H1 (cell line): Measurements from ENCODE around the gene DAPK1.

ENCODE experiments used
- NRF1 ChIP-seq: IDR thresholded peaks from 2 replicates; pipeline ENCODE4 v1.6.1; 2011; ENCODE audit warnings: mild to moderate bottlenecking, low read depth, low read length, improper control_type of control experiment
- POLR2A ChIP-seq, 2 experiments: IDR thresholded peaks; 1 replicate in 1 of 2; 2 replicates in 1 of 2; pipeline ENCODE4 v1.6.1; 2011; ENCODE audit warnings: low read depth in 2 of 2, low read length in 2 of 2, mild to moderate bottlenecking in 2 of 2; ENCODE audit errors: control extremely low read depth in 1 of 2
- POLR2AphosphoS5 ChIP-seq: IDR thresholded peaks from 2 replicates; pipeline ENCODE4 v1.6.1; 2011; ENCODE audit warnings: low read depth, low read length
- SIRT6 ChIP-seq: IDR thresholded peaks from one replicate; pipeline ENCODE4 v1.7.1; 2012; ENCODE audit warnings: low read length, inconsistent platforms
- TBP ChIP-seq: IDR thresholded peaks from 2 replicates; pipeline ENCODE4 v1.6.1; 2011; ENCODE audit warnings: low read depth, low read length, improper control_type of control experiment
- TEAD4 ChIP-seq: IDR thresholded peaks from 2 replicates; pipeline ENCODE4 v1.6.1; 2012; ENCODE audit warnings: low read depth, low read length, inconsistent platforms, mixed read lengths
- TF ChIP-seq, protein P1 (sequence below), 3 experiments: IDR thresholded peaks; 1 replicate in 2 of 3; 2 replicates in 1 of 3; pipeline versions ENCODE4 v1.5.1 to v1.6.1; 2011; ENCODE audit warnings: low read length in 3 of 3, mild to moderate bottlenecking in 3 of 3, inconsistent platforms in 2 of 3, low read depth in 1 of 3, moderate library complexity in 1 of 3; ENCODE audit not compliant: insufficient read depth in 1 of 3; ENCODE audit errors: control extremely low read depth in 1 of 3

DNA sequence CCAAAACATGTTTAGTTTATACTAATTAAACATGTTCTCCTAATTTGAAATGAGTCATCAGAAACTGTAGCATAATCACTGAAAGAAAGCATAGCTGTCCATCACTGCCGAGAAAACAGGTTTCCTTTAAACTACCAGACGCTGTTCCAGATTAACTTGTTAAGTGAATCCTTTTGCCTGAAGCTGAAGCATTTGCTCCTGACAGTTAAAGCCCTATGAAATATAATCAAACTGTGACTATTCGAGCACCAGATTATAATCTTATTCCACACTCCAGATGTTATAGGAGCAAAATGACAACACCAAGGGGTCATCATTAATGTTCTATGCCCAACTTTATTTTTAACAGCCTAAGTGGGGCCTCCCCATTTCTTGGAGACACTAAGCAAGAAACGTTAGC, 142.3 kb downstream of the DAPK1 start:
- TF ChIP-seq, protein P1, sequence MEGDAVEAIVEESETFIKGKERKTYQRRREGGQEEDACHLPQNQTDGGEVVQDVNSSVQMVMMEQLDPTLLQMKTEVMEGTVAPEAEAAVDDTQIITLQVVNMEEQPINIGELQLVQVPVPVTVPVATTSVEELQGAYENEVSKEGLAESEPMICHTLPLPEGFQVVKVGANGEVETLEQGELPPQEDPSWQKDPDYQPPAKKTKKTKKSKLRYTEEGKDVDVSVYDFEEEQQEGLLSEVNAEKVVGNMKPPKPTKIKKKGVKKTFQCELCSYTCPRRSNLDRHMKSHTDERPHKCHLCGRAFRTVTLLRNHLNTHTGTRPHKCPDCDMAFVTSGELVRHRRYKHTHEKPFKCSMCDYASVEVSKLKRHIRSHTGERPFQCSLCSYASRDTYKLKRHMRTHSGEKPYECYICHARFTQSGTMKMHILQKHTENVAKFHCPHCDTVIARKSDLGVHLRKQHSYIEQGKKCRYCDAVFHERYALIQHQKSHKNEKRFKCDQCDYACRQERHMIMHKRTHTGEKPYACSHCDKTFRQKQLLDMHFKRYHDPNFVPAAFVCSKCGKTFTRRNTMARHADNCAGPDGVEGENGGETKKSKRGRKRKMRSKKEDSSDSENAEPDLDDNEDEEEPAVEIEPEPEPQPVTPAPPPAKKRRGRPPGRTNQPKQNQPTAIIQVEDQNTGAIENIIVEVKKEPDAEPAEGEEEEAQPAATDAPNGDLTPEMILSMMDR (IDR thresholded peaks at IDR 0.05; ENCODE audit: control extremely low read depth in 1 of 3, insufficient read depth in 1 of 3, low read depth in 1 of 3, low read length in 3 of 3): no peak
- TF ChIP-seq POLR2A (IDR thresholded peaks at IDR 0.05; ENCODE audit: control extremely low read depth in 1 of 2, low read depth in 2 of 2, low read length in 2 of 2) (no peak), POLR2AphosphoS5 (no peak), NRF1 (no peak), SIRT6 (no peak), TEAD4 (no peak), TBP (no peak)
